GM19467 (cell line): ENCODE measurements around the gene MYT1.

Experiments
- ATAC-seq: cut with Tn5 transposase; IDR thresholded peaks from one replicate; pipeline ENCODE4 v1.9.1; 2021; ENCODE audit warnings: mild to moderate bottlenecking, moderate library complexity; ENCODE audit not compliant: unreplicated experiment

Gene MYT1

DNA sequence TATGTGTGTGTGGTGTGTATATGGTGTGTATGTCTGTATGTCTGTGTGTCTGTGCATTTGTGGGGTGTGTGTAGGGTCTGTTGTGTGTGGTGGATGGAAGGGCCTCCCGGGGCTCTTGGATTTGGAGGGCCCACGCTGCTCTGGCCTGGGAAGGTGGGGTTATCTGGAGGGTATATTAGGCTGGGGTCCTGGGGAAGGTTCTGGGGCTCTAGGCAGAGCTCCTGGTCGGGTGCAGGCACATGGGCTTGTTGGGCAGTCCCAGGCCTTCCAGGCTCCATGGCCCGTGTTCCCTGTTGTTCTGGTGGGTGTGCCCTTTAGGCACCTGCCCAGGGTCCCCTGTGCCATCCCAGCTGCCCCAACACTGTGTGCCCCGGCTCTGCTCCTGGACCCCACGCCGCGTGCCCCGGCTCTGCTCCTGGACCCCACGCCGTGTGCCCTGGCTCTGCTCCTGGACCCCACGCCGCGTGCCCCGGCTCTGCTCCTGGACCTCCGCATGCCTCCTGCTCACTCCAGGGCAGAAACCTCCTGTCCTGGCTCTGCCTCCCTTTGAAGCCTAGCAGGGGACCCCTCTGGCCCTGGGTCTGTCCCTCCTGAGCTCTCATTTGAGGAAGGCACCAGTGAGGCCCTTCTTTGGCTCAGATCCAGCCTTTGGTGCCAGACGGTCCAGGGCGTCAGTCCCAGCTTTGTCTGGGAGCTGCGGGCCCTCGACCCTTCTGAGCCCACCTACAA is 10.2 kb upstream of the MYT1 start:
- no peak for ATAC-seq

DNA sequence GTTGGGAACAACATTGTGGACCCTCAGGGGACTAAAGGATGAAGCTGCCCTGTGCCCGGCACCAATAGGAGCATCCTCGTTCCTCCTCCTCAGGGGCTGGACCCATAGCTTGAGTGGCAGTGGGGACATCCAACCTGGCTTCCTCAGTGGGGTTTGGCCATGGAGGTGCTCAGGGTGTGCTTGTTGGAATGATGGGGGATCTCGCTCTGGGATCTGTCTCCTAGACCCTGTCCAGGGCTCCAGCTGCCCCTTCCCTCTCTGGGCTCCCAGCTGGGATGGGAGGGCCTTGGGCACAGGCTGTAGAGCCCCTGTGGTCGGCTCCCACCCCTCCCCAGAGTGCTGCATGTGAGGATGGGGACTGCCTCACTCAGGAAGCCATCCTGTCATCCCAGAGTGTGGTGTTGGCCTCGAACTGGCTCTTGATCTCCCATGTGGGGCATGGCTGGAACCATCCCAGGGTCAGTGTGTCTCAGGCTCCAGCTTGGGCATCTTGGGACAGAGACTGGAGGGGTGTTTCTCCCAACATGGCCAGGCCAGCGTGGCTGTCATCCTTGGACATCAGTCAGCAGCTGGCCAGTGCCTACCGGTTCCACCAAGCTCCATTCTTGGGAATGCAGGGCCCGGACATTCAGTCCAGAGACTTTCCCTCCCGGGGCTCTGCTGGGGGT is 9.5 kb upstream of the MYT1 start:
- ATAC-seq: no peak

DNA sequence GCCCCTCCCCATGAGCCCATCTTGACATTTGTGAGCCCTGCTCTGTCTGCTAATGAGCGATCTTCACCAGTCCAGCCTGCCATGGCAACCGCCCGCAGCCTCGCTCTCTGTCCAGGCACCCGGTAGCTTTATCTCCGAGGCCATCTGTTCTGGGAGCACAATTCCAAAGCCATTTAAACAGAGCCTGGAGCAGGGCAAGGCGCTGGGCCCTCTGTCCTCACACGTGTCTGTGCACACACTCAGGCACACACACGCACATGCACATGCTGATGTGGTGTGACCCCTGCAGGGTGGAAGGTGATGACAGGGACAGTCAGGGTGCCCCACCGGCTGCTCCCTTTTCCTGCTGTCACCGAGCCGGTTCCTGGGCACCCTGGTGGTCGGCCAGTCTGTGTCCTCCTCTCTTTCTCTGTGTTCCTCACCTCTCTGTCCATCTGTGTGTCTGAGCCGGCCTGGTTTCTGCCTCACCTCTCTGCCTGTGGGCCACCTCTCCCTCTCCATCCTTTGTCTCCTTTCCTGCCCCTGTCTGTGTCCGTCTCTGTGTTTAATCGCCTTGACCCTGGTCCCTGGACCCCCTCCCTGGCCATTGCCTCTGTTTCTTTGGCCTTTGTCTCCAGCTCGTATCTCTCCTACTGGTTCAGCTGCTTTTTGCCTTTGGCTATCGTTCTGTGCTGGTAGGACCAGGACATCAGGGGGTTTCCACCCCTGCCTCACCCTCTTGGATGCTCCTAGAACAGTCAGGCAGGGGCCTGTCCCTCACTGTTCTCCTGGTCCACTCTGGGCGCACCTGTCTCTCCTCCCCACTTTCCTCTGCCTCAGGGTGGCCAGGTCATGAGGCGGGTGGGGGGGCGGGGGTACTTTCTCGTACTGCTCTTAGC is 8.8 kb upstream of the MYT1 start:
- ATAC-seq: no peak

DNA sequence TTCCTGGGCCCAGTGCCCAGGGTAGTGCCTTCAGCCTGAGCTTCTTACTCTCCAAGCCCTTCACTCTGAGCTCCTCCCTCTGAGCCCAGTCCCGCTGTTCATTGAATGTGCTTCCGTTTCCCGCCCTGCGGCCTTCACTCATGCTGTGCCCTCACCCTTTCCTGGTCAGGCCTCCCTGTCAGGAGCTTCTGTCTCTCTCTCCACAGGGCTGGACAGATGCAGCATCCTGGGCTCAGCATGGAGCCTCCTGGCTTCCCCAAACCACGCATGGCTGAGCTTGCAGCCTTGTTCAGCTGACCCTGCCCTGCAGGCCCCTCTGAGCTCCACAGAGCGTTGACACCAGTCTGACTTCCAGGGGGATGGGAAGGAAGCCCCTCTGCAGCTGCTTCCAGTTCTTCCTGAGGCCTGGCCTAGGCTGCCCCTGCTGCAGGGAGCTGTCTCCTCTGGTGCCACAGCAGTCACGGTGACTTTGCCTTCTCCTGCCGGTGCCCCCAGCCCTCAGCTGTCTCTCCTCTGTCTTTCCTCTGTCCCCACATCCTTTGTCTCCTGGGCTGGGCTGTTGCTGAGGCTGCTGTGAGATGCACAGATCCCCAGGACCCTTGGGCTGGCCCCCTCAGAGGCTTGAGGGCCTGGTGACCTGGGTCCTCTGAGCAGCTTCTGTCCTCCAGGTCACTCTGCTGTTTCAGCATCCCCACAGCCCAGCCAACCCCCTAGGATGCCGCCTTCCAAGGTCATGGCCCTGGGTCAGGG is 7.9 kb upstream of the MYT1 start:
- ATAC-seq: no peak

DNA sequence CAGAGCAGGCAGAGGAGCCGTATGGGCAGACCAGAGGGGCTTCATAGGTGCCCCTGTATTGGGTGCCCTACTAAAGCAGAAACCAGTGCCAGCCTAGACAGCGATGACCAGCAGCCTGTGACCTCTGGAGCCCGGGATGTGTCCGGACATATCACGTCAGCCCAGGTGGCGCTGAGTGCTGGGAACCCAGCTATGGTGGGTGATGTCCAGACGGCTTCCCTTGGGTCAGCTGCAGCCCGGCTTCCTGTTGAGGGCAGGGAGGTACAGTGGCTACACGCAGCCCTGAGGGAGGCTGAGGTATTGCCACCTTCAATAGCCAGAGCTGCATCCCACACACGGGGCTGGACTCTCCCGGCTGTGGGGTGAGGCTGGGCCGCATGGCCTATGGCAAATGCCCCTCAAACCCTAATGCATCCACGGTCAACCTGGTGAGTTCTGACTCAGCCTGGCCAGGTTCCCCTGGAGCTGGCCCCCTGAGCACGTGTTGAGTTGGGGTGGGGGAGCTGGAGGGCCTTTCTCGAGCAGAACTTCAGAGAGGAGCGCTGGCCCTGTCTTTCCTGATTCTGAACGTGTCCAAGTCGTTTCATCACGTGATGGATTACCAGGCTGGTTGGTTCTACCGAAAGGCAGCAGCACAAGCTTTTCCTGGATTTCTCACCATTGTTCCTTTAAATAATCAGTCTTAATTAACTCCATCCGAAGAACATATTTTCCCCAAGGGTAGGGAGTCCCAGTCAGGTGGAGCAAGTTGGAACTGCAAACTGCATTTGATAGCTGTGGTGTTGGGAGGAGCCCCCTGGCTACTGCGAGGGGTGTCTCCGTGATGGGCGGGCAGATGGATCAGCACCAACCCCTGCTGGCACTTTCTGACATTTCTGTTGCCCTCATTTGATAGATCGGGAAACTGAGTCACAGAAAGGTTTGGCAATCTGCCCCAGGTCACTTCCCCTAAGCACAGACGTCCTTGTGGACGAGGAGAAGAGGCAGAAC is 7.1 kb upstream of the MYT1 start:
- ATAC-seq: no peak

DNA sequence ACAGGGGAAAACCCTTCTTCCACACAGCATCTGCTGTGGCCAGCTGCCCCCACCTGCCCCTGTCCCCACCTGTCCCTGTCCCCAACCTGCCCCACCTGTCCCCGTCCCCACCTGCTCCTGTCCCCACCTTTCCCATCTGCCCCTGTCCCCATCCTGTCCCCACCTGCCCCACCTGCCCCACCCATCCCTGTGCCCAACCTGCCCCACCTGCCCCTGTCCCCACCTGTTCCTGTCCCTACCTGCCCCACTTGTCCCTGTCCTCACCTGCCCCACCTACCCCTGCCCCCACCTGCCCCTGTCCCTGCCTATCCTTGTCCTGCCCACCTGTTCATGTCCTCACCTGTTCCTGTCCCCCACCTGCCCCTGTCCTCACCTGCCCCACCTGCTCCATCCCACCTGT is 6.4 kb upstream of the MYT1 start:
- no peak for ATAC-seq

DNA sequence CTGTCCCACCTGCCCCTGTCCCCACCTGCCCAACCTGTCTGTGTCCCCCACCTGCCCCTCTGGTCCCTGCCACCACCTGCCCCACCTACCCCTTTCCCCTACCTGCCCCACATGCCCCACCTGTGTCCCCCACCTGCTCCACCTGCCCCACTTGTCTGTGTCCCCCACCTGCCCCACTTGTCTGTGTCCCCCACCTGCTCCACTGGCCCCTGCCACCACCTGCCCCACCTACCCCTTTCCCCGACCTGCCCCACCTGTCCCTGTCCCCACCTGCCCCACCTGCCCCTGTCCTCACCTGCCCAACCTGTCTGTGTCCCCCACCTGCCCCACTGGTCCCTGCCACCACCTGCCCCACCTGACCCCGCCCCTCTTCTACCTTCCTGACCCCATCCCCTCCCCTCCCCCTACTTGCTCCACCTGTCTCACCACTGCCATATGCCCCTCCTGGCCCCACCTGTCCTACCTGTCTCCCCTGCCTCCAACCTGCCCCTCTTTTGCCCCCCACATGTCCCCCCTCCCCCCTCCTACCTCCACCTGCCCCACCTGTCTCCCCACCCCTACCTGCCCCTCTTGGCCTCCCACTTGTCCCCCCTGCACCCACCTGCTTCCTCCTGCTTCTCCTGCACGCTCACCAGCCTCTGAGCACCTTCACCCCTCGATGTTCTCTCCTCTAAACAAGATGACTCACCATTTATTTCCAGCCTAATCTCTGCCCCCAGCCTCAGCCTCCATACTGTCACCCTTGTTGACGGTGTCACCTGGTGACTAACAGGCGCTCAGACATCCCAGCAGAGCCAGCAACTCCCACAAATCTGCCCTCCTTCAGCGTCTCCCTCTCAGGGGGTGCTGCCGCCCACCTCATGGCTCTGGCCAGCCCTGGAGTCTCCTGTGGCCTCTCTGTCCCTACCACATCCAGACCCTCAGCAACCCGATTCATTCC is 5.6 kb upstream of the MYT1 start:
- ATAC-seq: no peak

DNA sequence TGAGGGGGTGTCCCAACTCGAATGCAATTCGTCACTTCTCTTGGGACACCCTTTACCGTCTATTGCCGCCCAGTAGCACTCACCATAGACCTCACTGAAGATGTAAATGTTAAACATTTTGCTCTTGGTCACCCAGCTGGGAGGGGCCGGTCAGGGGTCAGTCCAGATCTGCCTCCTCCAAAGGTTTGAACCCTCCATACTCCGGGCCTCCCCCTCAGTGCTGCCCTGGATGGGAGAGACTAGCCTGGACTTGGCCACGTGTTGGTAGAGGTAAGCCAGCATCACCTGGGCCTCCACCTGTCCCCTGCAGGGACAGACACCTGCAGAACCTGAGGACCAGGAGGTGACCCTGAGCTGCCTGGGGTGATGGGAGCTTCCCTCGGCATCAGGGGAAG is 5.0 kb upstream of the MYT1 start:
- no peak for ATAC-seq

DNA sequence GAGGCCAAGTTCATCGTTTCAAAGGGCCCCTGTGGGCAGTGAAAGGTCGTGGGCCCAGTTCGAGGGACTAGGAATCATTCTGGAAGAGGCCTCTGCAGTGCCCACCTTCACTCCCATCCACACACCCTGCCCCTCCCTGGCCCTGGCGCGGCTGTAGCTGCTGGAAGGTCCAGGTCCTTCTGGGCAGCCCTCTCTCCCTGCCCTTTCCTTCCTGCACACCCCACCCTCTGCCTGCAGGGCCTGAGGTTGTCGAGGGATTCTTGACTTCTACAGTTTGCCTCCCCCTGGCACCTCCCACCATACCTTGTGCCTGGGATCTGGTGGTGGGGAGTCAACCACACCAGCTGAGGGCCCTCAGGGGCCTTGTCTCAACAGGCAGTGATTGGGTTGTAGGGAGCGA is 4.5 kb upstream of the MYT1 start:
- no peak for ATAC-seq

DNA sequence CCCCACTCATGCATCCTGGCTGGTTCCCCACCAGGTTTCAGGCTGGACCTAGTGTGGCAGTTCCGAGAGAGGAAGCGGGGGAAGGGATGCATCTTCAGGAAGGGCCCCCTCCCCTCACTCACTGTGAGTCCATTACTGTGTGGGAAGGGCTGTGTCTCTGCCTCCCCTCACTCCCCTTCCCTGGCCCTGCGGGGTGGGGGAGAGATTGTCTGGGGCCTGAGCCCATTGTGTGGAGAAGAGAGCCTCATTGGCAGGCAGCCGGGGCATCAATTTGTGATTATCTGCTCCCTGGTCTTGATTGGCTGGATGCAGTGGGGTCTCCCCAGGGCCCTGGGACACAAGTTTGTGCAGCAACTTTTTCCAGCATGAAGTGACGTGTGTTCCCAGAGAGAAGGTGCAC is 4.1 kb upstream of the MYT1 start:
- no peak for ATAC-seq

DNA sequence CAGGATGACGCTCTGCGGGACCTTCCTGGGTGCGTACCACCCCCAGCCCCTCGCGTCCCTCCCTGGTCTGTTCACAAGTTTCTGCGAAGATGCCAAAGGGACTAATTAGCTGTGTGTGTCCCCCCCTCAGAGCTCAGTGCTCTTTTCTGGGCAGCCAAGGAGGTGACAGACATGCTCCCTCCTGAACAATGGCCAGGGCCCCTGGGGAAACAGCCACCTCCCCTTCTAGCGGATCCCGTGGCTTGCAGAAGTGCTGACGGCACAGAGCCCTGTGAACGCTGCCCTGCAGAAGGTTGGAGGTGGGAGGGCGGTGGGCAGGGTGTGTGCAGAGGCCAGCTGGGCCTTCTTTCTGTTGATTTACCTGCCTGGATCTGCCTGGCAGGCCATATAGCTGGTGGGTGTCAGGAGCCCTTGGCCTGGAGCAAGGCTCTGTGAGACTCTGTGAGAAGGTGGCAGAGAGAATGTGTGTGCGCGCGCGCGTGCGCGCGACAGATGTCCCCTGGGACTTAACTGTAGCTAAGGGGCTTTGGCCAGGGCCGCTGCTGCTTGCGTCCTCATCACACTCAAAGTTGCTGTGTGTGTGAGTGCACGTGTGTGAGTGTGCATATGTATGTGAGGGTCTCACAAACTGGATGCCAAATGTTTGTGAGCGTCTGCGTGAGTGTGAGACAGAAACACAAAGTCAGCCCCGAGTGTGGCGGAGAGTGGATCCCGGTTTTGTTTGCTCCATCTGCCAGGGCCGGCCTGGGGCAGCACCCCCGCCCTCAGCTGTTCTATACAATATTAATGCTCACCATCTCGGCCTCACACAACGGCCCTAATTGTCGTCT is 3.5 kb upstream of the MYT1 start:
- ATAC-seq: no peak

DNA sequence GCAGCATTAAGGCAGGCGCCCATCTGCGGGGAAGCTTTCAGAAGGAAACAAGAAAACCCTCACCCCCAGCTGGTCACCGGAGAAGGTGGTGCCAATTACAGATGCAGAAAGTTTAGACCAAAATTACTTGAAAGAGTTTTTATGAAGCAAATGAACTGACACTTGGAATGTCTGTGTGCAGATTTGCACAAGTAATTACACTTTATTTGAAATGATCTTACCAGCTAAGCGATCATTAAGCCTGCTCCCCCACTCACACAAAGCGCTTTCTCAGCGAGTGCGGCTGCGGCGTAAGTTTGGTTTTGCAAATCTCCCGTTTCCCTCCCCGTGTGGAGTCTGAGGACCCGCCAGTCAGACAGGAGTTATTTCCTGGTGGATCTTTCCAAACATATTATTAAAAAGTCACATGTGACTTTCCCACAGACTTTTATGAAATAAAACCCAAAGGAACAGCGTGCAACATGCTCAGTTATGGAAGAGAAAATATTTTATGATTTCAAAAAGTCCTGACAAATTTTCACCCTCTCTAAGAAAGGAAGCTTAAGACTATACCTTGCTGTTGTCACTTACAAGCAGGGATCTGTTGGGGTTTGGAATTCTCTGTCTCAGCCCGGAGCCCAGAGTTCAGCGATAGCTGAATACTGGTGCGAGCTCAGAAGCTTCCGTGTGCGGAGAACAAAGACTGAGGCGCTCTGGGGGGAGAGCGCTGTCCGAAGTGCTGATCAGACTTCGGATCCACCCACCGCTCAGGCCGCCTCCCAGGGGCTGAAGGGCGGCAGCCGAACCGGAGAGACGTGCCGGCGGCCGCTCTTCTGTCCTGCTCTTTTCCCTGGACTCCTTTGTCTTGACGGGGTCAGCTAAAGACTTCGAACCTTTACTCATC is 2.7 kb upstream of the MYT1 start:
- no peak for ATAC-seq

DNA sequence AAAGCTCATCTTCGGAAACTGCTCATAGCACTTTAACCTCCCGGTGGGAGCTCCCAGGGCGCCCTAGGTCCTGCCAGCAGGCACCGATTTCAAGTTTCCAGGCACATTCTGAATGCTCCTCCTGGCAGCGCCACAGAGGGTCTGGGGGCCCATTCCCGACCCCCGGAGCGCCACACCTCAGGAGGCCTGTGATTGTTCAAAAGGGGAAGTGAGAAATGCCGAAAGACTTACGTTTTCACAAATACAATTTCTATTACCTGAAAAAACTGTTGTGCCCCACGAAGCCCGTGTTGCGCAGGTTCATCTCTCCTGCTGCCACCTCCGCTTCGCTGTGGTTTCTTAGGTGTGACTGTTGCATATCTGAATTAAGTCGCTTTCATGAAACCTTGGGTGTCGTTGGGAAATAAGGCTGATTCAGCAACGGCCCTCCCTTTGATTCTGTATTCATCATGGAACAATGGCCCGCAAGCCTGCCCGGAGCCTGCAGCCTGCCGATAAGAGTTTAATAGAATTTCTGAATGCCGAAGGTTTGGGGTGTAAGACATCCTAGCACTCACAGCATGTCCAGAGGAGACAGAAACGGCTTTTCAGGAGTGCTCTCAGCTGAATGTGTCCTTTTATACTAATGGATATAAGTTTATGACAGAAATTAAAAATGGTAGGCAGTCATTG is 1.9 kb upstream of the MYT1 start:
- ATAC-seq: no peak

DNA sequence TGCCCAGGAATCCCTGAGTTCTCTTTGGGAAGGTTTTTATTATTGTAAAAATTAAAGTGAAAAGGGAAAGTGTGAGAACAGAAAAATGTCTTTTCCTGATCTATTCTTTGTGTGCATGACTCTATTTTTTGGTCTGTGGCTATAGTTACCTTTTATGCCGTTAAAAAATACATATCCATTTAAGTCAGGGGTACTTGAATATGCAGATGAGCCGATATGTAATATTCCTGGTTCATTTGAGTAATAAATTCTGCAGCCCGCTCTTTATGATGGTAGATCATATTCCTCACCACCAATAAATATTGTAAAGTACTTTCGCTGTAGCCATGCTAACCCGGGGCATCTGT is 503 bp upstream of the MYT1 start:
- no peak for ATAC-seq

DNA sequence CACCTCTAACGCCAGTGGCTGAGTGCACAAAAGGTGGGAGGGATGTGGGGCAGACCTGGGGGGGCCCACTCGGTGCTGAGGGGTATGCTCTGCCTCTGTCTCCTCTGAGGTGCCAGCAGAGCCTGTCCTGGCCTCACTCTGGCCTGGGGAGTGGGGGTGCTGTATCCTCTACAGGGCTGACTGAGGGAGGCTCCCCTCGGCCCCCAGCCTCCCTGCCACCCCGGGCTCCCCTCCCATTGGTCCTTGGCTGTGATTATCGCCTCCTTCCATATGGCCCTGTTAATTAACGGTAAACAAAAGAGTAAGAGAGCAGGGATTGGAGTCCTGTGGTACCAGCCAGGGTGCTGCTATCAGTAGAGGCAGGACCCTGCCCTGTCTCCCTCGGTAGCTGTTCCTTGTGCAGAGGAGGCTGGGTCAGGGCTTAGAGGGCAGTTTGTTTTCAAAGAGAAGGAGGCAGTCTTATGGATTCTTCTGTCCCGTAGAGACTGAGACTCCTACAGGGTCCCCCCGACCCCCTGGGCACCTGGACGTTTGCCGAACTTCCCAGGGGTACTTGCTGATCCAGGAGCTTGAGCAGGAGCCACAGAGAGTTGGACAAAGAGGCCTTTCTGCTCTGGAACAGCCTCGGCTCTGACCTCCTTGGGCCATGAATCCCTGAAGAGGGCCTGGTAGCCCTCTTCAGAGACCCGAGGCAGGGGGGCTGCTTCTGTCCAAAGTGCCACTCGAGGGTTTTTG is 1.8 kb downstream of the MYT1 start:
- ATAC-seq: no peak
